HG03575 (cell line): Measurements from ENCODE around the gene MED13L.
"Not testable (repeated sequence)": the region's sequence is repeated elsewhere in the genome, so short reads cannot be mapped to it uniquely, and the experiment has no call there.

Experiments used
- ATAC-seq: cut with Tn5 transposase; IDR thresholded peaks from one replicate; pipeline ENCODE4 v1.9.1; 2021; ENCODE audit not compliant: unreplicated experiment, insufficient number of reproducible peaks, low FRiP score; ENCODE audit errors: extremely low read depth

MED13L gene

GRCh38 chr12:116145451-116145850 lies 132.0 kb downstream of the MED13L start:
- no peak for ATAC-seq

- no peak for ATAC-seq
Measured at GRCh38 chr12:116144384-116144783, 133.1 kb downstream of the MED13L start.

GRCh38 chr12:116143909-116144308 lies 133.6 kb downstream of the MED13L start:
- ATAC-seq, result no peak

GRCh38 chr12:116142936-116143898 lies 134.3 kb downstream of the MED13L start:
- no peak for ATAC-seq

GRCh38 chr12:116141833-116142162 lies 135.7 kb downstream of the MED13L start:
- ATAC-seq, result no peak

- no peak for ATAC-seq
Measured at GRCh38 chr12:116141110-116141832, 136.2 kb downstream of the MED13L start.

GRCh38 chr12:116140529-116140928 lies 137.0 kb downstream of the MED13L start:
- ATAC-seq, result no peak

GRCh38 chr12:116138781-116139180 lies 138.7 kb downstream of the MED13L start:
- no peak for ATAC-seq

GRCh38 chr12:116138364-116138763 lies 139.1 kb downstream of the MED13L start:
- ATAC-seq, result no peak

GRCh38 chr12:116137318-116137717 lies 140.2 kb downstream of the MED13L start:
- ATAC-seq, result no peak

GRCh38 chr12:116136340-116136739 lies 141.2 kb downstream of the MED13L start:
- no peak for ATAC-seq

- ATAC-seq, result no peak
Measured at GRCh38 chr12:116135209-116135930, 142.1 kb downstream of the MED13L start.

- ATAC-seq, result no peak
Measured at GRCh38 chr12:116133636-116134214, 143.8 kb downstream of the MED13L start.

- ATAC-seq, result no peak
Measured at GRCh38 chr12:116133149-116133548, 144.3 kb downstream of the MED13L start.

GRCh38 chr12:116131987-116132386 lies 145.5 kb downstream of the MED13L start:
- not testable (repeated sequence) for ATAC-seq

GRCh38 chr12:116131176-116131575 lies 146.3 kb downstream of the MED13L start:
- no peak for ATAC-seq

GRCh38 chr12:116130431-116130830 lies 147.1 kb downstream of the MED13L start:
- no peak for ATAC-seq

- no peak for ATAC-seq
Measured at GRCh38 chr12:116128779-116129178, 148.7 kb downstream of the MED13L start.

- no peak for ATAC-seq
Measured at GRCh38 chr12:116127859-116128258, 149.6 kb downstream of the MED13L start.
